Panc1 (cell line): ENCODE data around the gene MAML3.

Experiments used
- SIN3A ChIP-seq: IDR thresholded peaks from 2 replicates; pipeline ENCODE4 v1.6.1; 2012; ENCODE audit warnings: low read depth, mild to moderate bottlenecking, low read length, moderate library complexity, borderline replicate concordance; ENCODE audit not compliant: insufficient read depth
- TF ChIP-seq, protein P1 (sequence below): fragments of 450-650 bp; IDR thresholded peaks from 2 replicates; pipeline ENCODE4 v1.5.1; 2017; ENCODE audit warnings: mild to moderate bottlenecking

DNA sequence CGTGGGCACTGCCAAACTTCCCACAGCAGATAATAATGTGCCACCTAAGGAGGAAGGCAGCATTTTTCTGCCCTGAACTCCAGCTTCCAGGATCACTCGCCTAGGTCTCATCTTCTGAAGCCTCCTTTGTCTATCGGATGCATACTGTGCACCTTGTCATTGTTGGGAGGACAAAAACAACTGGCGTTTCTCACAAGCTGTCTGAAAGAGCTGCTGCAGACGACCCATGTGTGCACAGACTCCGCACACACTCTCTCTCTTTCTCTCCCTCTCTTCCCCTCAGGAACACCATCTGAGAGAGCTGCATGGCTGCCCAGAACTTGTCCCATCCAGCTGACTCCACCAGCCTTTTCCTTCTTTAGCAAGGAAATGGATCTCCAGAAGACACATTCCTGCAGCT lies 83.0 kb downstream of the MAML3 start:
- TF ChIP-seq, protein P1, sequence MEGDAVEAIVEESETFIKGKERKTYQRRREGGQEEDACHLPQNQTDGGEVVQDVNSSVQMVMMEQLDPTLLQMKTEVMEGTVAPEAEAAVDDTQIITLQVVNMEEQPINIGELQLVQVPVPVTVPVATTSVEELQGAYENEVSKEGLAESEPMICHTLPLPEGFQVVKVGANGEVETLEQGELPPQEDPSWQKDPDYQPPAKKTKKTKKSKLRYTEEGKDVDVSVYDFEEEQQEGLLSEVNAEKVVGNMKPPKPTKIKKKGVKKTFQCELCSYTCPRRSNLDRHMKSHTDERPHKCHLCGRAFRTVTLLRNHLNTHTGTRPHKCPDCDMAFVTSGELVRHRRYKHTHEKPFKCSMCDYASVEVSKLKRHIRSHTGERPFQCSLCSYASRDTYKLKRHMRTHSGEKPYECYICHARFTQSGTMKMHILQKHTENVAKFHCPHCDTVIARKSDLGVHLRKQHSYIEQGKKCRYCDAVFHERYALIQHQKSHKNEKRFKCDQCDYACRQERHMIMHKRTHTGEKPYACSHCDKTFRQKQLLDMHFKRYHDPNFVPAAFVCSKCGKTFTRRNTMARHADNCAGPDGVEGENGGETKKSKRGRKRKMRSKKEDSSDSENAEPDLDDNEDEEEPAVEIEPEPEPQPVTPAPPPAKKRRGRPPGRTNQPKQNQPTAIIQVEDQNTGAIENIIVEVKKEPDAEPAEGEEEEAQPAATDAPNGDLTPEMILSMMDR, result no peak
- TF ChIP-seq SIN3A, result no peak
